Activated effector memory CD4-positive, alpha-beta T cell treated with anti-CD3 and anti-CD28 coated beads, Interleukin-2, amount 50 U/mL, for 16 hours (primary cell): ENCODE measurements around the gene OR10A6.

Experiments used
- DNase-seq: peaks from one replicate; pipeline ENCODE4 v3.0.0-alpha.2; 2020

Gene OR10A6

DNA sequence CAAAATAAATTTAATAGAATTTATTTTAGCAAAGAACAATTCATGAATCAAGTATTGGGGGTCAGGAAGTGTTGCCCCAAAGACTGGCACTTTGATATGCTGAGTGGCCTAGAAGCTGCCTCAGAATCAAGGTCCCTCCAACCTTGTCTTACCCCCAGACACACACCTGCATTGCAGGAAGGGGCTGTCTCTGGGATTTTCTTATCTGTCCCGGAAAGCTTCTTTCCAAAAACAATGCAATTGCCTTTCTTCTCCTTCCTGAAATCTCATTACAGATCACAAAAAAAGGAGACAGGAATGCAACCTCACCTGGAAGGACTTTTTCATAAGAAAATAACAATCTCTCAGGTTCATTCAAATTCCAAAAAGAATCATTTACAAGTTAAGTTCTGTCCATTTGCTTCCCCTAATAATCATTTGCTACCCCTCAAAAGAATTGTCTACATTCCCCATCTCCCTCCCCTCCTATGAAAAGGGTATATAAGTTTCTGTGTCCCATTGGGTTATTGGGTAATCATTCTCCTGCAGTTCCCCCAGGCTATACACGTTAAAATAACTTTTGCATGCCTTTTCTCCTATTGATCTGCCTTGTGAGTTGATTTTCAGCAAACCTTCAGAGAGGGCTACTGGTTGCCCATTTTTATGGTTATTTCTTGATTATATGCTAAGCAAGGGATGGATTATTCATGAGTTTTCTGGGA is 21.3 kb downstream of the OR10A6 start:
- no peak for DNase-seq

DNA sequence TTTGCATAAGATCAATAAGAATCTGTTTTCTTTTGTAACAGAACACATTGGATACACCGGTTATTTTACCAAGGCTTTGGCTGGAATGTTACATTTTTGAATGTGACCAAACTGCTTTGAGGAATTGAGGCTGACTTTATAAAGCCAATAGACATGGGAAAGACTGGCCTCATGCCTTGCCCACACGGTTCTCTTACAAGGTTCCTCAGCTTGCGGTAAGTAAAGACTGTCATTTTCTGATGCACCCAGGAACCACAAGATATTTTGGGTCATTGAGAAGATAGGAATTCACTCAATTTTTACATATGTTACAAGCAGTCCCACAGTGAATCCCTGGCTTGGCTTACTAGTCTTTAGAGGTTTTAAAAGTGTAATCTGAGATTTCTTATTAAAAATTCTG is 23.9 kb downstream of the OR10A6 start:
- DNase-seq = no peak

DNA sequence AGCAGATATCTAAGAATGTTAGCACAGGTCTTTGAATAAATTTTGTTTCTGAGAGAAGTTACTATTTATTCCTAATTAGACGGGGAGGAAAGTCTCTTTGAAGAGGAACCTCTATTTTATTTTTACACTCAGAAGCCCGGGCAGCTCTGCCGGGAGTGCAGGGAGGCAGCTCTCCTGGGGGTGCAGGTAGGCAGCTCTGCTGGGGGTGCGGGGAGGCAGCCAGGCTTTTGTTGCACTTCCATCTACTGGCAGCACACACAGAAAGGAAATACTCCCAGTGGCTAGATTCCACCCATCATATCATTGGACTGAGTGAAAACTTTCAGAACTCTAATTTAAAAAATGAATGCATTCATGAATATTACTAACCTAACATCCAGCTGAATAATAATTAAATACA is 24.6 kb downstream of the OR10A6 start:
- DNase-seq = no peak

DNA sequence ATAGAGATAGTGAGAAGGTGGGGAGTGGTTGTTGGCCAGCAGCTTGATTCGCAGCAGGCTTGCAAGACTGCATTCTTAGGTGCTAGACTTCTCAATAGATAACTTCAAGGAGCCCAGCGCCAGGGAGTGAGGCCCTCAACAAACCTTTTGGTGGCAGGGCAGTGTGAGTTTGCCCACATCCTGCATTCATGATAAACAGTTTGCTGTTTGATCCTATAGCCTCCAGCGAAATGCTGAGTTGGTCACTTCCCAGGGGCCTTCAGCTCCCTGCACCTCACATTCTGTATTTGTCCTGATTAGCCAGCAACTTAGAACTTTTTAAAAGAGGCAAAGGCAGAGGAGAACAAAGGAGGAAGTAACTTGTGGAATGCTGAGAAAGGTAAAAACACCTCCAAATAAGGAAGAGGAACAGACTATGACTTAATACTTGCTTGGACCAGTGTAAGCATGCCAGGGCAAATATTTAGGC is 25.1 kb downstream of the OR10A6 start:
- no peak for DNase-seq

DNA sequence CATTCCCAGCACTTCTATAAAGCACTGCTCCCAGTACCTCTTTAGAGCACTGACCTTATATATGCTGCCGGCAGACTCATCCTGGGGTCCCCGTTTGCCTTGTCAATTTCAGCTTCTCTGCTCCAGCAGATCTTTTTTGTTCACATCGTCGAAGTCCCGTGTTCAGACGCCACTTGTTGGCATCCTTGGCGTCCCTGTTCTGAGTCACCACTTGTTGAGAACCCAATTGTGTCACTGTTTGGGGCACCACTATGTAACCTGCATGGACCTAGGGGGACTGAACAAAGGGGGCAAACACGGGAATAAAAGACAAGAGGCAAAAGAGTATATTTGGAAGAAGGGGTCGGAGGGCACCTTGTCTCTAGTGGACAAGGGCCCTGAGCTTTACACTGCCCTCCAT is 25.5 kb downstream of the OR10A6 start:
- DNase-seq = no peak

DNA sequence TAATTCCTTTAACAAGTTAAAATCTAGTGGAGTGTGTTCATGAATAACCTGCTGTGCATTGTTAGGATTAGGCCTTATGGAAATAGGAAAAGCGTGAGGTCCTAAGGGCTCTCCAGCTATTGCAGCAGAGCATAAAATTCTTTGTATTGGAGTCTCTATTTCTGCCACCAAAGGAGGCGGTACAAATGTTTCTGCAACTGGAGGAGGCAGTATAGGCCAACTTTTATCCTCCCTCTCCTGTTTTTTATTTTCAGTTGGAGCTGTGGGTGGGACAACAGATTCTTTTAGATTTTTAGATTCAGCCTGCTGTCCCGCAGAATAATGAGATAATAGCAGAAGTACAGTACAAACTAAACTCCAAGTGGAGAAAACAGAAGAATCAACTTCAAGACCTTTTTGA is 26.2 kb downstream of the OR10A6 start:
- no peak for DNase-seq

DNA sequence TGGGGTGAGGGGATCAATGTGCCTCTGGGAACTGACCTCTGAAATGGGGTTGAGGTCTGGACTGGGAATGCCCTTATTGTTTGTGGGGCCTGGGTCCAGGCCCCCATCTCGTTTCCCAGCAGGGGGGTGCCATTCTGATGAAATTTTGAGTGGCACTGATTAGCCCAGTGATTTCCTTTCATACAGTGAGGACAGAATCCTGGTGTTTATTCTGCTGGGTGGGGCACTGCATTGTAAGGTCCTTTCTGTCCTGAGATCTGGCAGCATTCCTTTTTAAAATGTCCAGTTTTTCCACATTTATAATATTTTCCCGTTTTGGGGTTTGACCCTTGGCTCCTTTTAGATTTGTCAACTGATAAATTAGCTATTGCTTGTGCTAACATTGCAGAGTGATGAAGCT is 27.1 kb downstream of the OR10A6 start:
- no peak for DNase-seq

DNA sequence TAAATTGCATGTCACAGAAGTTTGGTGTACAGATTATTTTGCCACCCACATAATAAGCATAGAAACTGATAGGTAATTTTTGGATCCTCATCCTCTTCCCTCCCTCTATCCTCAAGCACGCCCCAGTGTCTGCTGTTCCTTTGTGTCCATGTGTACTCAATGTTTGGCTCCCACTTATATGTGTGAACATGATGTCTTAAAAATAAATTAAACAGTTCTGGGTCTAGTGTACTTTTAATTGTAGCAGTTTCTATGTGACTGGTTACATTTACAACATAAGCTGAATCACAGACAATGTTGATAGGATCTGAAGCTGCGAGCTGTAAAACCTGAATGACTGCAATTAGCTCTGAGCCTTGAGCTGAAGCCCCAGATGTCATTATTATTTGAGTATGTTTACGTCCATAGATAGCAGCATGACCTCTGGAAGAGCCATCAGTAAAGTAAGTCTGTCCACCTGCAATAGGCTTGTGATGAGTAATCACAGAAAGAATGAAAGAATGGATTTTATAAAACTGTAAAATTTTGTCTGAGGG is 29.7 kb downstream of the OR10A6 start:
- DNase-seq = no peak

DNA sequence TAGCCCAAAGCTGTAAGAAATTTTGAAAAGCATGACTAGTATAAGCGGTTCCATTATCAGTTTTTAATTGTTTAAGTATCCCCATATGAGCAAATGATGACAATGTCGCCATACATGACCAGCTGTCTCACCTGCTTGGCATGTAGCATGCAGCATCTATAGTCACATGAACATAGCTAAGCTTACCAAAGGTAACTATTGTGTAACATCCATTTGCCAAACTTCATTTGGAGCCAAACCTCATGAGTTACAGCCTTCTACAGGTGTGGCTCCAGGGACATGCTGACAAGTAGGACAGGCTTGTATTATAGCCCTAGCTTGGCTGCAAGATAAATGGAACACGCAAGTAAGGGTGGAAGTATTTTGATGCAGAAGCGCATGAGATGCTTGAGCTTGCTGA is 30.4 kb downstream of the OR10A6 start:
- no peak for DNase-seq

DNA sequence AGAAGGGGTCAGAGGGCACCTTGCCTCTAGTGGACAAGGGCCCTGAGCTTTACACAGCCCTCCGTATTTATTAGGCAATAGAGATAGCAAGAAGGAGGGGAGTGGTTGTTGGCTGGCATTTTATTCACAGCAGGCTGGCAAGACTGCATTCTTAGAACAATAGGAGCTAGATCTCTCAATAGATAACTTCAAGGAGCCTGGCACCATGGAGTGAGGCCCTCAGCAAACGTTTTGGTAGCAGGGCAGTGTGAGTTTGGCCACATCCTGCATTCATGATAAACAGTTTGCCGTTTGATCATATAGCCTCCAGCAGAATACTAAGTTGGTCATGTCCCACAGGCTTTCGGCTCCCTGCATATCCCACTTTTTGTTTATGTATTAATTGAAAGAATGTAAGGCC is 31.6 kb downstream of the OR10A6 start:
- DNase-seq = no peak

DNA sequence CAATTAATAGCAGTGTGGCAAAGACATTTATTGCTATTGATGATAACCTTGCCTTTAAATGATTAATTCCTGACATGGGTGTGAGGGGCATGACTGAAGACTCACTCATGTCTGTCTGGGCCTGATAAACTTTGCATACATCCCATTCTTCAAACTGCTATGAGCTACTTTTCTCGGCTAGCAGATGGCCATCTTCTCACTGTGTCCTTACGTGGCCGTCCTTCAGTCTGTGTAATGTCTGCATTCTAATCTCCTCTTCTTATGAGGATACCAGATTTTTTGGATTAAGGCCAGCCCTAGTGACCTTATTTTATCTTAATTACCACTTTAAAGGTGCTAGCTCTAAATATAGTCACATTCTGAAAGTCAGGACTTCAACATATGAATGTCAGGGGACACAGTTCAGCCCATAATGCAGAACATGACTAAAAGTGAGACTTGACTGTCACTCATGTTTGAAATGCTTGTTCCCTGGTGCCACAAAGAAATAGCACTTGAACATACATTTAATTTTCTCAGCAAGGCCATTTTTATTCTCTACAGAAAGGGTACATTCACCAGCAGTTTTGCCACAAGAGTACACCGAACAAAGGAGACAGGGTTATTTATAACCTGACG is 32.3 kb downstream of the OR10A6 start:
- DNase-seq = no peak

DNA sequence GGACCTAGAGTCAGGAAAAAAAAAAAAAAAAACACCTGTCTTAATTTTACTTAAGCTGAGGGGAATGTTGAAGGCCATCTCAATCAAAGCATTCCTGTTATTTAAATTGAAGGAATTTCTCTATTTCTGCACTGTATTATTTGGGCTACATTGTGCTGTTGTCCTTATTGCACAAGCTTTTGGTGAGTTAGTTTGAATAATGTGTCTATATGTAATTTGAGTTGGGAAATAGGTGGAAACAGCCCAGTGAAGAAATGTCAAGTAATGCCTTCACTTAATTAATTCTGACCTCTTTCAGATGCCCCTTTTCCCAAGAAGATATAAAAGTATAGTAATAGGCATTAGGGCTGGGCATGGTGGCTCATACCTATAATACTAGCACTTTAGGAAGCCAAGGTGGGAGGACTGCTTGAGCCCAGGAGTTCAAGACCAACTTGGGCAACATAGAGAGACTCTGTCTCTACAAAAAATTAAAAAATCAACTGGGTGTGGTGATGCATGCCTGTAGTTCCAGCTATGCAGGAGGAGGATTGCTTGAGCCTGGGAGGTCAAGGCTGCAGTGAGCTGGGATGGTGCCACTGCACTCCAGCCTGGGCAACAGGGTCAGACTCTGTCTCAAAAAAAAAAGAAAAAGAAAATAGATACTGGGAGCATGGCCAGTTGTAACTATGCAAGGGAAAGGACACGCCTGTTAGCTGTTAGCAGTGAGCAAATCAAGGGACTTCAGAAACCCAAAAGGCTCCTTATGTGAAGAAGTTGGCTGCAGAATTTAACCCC is 34.9 kb downstream of the OR10A6 start:
- DNase-seq = no peak

DNA sequence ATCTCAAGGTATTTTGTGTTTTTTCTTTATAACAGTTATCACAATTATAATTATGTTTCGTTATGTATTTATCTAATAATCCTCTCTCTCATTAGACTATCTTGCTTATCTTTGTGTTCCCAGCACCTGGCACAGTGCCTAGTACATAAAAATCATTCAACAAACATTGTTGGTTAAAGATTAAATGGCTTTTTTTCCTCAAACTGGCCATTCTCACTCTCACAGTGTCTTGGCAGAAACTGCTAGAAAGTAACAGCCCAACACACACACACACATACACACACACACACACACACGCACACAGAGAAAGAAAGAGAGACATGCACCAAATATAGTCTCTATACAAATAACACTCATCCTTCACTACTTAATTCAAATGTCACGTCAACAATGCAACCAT is 36.8 kb downstream of the OR10A6 start:
- no peak for DNase-seq

DNA sequence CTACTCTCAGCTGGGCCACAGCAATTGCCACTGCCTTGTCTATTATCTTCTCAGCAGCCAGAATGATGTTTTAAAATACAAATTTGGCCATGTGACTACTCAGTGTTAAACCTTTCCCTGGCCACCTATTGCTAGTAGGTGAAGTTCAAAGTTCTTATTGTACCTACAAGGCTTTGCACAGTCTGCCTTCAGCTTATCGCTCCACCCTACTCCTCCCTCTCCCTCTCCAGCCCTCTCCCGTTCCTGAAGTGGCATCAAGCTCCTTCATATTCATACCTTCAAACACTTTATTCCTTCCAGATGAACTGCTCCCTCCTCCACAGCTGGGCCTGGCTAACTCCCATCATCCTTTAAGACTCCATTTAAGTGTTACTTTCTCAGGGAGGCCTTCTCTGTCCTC is 37.3 kb downstream of the OR10A6 start:
- DNase-seq = no peak

DNA sequence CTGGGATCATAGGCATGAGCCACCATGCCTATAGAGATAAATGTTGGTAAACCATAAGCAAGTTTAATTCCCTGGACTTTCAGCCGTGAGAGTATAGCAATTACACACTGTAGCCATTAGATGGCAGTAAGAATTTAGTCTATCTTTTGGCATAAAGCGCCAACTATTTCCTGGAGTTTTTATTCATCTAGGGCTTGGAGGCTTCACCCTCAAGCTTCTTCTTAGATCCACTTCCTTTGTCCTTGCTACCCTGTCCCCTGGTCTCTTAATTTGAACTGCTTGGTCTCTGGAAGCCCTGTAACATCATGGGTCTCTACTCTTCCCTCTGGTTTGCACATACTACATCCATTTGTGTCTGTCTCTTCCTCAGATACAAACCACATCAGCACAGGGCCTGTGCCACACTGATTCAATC is 38.2 kb downstream of the OR10A6 start:
- no peak for DNase-seq

DNA sequence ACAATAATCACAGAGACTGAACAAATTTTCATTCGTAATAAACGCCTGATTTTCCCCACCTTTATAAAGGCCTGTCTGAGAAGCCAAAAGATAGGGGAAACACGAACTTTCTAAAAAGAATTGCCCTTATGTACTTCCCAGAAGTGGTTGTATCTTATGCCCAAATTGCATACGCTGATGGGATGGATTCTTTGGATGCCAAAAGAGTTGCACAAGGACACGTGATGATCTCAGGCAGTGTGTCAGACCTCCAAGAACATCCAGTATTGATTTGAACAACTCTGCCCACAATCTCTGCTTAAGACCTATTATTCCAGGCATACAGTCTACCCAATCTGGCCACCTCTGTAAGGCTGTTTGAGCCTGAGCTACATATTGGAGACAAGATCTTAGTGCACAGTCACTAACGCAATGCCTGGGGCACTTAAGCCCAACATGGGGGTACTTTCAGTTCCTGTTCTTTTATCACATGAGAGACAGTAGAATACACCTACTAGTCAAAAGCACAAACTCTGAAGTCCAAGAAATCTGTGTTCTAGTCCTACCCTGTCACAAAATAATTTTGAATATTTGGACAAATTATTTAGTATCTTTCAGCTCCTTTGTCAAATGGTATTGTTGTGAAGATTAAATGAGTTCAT is 38.9 kb downstream of the OR10A6 start:
- no peak for DNase-seq

DNA sequence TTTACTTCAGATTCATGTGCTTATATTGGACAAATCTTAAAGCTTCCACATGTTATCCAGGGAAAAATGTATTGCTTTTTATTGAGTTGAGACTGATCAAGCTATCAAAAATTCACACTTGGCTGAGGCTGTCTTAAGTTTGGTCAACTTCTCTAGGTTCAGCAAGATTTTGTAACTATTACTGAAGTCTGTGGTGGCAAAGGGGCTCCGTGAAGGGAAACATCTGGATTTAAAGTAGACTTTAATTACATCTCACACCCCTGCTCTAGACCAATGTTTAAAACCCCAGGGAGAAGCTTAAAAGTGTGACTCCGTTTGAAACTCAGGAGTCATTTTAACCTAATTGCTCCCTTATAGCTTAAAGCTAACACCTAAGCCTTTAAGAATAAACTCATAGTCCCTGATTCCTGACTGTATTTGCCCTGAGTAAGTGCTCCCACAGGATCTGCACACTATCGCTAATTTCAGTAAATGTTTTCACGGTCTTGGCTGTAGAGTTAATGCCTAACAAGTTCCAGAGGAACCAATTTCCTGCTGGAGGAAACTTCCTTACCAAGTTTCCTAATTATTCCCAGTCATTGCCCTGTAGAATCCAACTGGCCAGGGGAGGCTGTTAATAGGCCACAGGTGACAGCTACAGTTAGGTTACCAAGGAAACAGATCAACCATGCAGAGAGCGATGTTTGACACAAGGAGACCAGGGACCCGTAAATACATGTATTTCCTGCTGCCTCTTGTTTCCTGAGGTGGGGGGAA is 40.5 kb downstream of the OR10A6 start:
- no peak for DNase-seq

DNA sequence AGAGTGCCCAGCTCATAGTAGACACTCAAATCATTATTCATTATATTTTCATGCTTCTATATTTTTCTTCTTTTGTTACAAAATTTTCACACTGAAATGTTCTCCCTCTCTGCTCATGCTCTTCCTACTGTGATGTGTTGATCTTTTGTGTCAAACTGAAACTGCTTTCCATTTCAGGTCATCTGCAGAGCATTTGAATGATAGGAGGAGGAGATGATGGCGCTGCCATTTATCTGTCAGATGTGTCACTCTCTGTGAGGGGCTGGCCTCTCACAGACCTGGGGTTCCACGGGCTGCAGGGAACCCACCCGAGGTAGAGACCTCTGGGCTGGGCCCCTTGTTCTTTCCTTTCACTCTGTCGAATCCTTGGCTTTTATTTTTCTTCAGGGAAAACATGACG is 41.1 kb downstream of the OR10A6 start:
- no peak for DNase-seq

DNA sequence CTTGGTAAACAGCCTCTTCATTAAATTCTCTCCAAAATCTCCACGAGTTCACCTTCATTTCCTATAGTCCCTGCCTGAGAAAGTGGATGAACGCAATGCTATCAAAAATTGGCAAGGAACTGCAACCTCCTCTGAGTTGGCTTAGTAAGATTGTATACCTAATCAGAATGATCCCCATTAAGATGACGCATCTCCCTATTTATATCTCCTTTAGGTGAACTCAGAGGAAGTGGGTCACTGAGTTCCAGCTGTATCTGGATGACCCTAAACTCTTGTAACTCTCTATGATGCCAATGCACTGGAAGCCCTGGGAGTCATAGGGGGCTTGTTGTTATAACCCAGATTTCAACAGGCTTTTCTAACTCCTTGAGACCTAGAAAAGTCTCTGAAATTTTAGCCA is 48.2 kb downstream of the OR10A6 start:
- no peak for DNase-seq
